Osteoblast (primary cell): ENCODE data around the gene DPP8. TPM values are rescaled to one million over a fixed set of nuclear protein-coding genes. Genes with fewer than 3 reads are reported as not detected.

Experiments
- DNase-seq: peaks from one replicate; pipeline ENCODE4 v3.0.0; 2011; ENCODE audit warnings: low spot score, mixed read lengths; ENCODE audit not compliant: insufficient read length; ENCODE audit errors: missing footprints
- H2AFZ ChIP-seq: 2 replicates; pipeline ENCODE4 v1.6.0; 2011; ENCODE audit warnings: mild to moderate bottlenecking, low read length
- H3K27ac ChIP-seq: 2 replicates; pipeline ENCODE4 v1.5.1; 2011; ENCODE audit warnings: mild to moderate bottlenecking, low read depth, low read length, moderate library complexity
- H3K27me3 ChIP-seq: 2 replicates; pipeline ENCODE4 v1.6.0; 2012; ENCODE audit warnings: mild to moderate bottlenecking, control low read depth, inconsistent platforms, low read length, moderate library complexity; ENCODE audit not compliant: insufficient read depth
- H3K36me3 ChIP-seq: 2 replicates; pipeline ENCODE4 v1.5.1; 2011; ENCODE audit warnings: mild to moderate bottlenecking, low read length, control low read depth, moderate library complexity; ENCODE audit not compliant: insufficient read depth
- H3K4me1 ChIP-seq: 2 replicates; pipeline ENCODE4 v1.5.1; 2011; ENCODE audit warnings: mild to moderate bottlenecking, low read length, control low read depth, moderate library complexity; ENCODE audit not compliant: insufficient read depth
- H3K4me2 ChIP-seq: 2 replicates; pipeline ENCODE4 v1.6.0; 2011; ENCODE audit warnings: mild to moderate bottlenecking, low read length; ENCODE audit not compliant: insufficient read depth
- H3K4me3 ChIP-seq: fragments of 200-600 bp; sonication (generic); 3 replicates; pipeline ENCODE4 v1.5.1; 2012; ENCODE audit warnings: mild to moderate bottlenecking, low read length, inconsistent platforms; ENCODE audit not compliant: insufficient read depth
- H3K79me2 ChIP-seq: 2 replicates; pipeline ENCODE4 v1.6.0; 2012; ENCODE audit warnings: mild to moderate bottlenecking, low read length, control low read depth, inconsistent platforms; ENCODE audit not compliant: insufficient read depth
- H3K9me3 ChIP-seq: 2 replicates; pipeline ENCODE4 v1.5.1; 2011; ENCODE audit warnings: low read depth, low read length, control low read depth
- H4K20me1 ChIP-seq: 2 replicates; pipeline ENCODE4 v1.6.0; 2012; ENCODE audit warnings: mild to moderate bottlenecking, low read length, control low read depth; ENCODE audit not compliant: insufficient read depth
- total RNA-seq: library from RNA; depleted of rRNA; stranded (reverse); fragments of >200 nt; gene quantifications from 2 replicates; pipeline ENCODE4 v1.2.3, GENCODE V29; 2012
- TF ChIP-seq, protein P1 (sequence below): IDR thresholded peaks from 2 replicates; pipeline ENCODE4 v1.5.1; 2011; ENCODE audit warnings: mild to moderate bottlenecking, low read depth, low read length, moderate library complexity; ENCODE audit errors: extremely low read depth

Gene DPP8
- total RNA-seq, 1 donor: 40.9 TPM

DNA sequence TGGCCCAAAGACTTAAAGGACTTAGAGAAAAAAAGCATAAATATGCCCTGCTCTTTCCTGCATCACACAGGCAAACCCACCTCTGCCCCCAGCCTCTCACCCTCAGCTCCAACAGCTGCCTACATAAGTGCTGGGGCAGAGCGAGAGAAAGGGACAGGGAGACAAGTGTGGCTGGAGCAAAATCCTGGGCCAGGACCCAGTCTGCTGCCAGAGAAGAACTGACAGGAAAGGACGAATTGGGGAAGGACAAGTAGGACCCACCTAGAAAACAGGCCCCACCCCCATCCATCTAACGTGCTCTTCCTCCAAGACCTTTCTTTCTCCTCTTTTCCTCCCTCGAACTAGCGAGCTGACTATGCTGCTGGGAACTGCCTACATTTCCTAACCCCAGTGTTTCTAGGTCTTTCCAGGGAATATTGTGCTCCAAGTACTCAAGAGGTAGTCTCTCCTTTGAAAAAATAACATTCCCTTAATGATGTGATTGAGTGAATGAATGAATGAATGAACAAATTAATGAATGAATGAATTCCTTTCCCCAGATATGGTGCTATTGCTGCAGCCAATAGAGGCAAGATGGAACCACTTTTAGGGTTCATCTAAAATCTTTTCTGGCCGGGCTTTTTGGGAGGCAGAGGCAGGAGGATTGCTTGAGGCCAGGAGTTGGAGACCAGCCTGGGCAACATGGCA lies 113.2 kb downstream of the DPP8 start:
- Histone ChIP-seq H3K27ac (no peak overlapping the region), H4K20me1 (no peaks in the 10 kb centered on the region), H3K36me3 (no peaks in the 10 kb centered on the region), H3K79me2 (no peaks in the 10 kb centered on the region), H3K4me2 (no peak overlapping the region), H3K4me1 (peaks cover 13% of the 10 kb centered on the region), H3K27me3 (no peaks in the 10 kb centered on the region), H2AFZ (no peak overlapping the region), H3K4me3 (no peak overlapping the region), H3K9me3 (no peaks in the 10 kb centered on the region)
- TF ChIP-seq, protein P1, sequence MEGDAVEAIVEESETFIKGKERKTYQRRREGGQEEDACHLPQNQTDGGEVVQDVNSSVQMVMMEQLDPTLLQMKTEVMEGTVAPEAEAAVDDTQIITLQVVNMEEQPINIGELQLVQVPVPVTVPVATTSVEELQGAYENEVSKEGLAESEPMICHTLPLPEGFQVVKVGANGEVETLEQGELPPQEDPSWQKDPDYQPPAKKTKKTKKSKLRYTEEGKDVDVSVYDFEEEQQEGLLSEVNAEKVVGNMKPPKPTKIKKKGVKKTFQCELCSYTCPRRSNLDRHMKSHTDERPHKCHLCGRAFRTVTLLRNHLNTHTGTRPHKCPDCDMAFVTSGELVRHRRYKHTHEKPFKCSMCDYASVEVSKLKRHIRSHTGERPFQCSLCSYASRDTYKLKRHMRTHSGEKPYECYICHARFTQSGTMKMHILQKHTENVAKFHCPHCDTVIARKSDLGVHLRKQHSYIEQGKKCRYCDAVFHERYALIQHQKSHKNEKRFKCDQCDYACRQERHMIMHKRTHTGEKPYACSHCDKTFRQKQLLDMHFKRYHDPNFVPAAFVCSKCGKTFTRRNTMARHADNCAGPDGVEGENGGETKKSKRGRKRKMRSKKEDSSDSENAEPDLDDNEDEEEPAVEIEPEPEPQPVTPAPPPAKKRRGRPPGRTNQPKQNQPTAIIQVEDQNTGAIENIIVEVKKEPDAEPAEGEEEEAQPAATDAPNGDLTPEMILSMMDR: no peak
- DNase-seq: peak; percentile 62

DNA sequence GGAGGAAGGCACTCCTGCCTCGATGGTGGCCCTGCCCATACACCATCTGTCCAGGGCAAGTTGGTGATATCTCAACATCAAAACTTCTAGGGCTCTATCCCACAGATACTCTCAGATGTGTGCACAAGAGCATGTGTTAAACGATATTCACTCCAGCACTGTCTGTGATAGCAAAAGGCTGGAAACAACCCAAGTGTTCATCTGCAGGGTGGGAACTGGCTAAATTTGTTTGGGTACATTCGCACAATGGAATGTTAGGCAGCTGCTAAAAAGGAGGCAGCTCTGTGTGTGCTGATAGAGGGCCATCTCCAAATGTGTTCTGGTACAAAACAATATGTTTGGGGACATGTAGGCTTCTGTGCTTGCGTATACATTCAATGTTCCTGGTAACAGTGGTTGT lies 114.5 kb downstream of the DPP8 start:
- Histone ChIP-seq H2AFZ (no peak overlapping the region), H4K20me1 (no peaks in the 10 kb centered on the region), H3K4me3 (no peak overlapping the region), H3K27me3 (no peaks in the 10 kb centered on the region), H3K9me3 (no peaks in the 10 kb centered on the region), H3K79me2 (no peaks in the 10 kb centered on the region), H3K4me1 (no peaks in the 10 kb centered on the region), H3K4me2 (no peak overlapping the region), H3K27ac (no peak overlapping the region), H3K36me3 (no peaks in the 10 kb centered on the region)
- peak; percentile 36 for DNase-seq
- TF ChIP-seq, protein P1: no peak

DNA sequence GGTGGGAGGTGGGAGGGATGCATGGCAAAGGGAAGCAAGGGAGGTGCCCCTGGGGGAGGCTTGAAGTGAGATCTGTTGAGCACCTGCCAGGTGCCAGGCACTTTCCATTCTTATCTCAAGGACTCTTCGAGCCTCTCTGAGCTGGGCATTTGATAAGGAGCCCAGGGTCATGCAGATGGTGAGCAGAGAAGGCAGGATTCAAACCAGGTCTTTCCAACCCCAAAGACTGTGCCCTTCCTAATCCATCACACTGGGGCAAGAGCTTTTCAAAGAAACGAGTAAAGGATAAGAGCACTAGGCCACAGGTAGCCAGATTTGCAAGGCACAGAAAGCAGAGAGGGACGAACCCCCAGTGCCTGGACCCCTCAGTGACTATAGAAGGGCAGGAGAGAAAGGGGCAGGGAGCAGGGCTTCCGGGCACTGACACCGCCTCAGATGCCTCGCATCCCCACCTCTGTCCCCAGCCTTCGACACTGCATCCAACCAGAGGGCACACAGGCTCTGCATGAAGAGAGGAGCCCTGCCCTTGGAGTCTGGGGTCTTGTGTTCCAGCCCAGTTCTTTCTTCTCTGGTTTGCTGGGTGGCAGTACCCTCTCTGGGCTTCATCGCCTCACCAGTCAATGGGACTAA lies 115.8 kb downstream of the DPP8 start:
- no peak for DNase-seq
- no peaks in the 10 kb centered on the region for H4K20me1 ChIP-seq
- H3K27ac ChIP-seq: no peak overlapping the region
- peaks cover 6% of the 10 kb centered on the region for H3K27me3 ChIP-seq
- H2AFZ ChIP-seq: no peak overlapping the region
- H3K4me2 ChIP-seq: no peak overlapping the region
- H3K4me3 ChIP-seq: no peak overlapping the region
- no peaks in the 10 kb centered on the region for H3K9me3 ChIP-seq
- H3K4me1 ChIP-seq: no peaks in the 10 kb centered on the region
- H3K79me2 ChIP-seq: no peaks in the 10 kb centered on the region
- H3K36me3 ChIP-seq: no peaks in the 10 kb centered on the region
- TF ChIP-seq, protein P1: no peak

DNA sequence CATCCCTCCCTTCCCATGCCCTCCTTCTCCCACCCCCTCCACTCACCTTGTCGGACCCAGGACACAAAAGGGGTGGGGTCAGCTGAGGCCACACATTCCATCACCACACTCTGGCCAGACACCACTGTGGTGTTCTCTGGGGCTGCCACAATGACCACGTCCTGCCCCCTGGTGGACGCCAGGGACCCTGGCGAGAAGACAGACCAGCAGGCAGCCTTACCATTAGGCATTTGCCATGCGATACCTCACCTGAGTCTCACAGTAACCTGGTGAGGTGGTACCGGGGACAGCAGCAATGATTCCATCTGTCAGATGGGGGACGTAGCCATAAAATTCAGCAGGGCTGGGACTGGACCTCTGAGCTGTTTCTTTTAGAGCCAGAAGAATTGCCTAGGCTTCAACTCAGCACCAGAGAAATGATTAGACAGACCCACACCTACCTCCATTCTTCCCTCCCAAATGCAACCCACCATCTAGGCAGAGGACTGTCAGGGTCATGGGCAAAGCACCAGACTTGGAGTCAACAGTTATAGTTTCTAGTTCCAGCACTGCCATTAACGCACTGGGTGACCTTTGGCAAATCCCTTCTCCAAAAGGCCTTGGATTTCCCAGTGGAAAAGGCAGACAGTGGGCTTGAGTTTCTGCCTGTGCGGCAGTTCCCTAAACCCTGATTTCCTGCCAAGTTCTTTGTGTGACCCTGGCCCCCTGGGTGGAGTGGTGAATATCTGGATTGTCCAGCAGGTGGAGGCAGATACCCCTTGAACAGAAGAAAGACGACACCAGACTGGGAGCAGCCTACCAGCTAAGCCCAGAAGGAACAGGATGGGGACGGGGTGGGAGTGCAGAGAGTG lies 116.5 kb downstream of the DPP8 start:
- H3K4me3 ChIP-seq: no peak overlapping the region
- no peak overlapping the region for H3K27ac ChIP-seq
- no peak overlapping the region for H2AFZ ChIP-seq
- H4K20me1 ChIP-seq: no peaks in the 10 kb centered on the region
- TF ChIP-seq, protein P1: peak; percentile 71
- H3K79me2 ChIP-seq: no peaks in the 10 kb centered on the region
- no peaks in the 10 kb centered on the region for H3K9me3 ChIP-seq
- no peaks in the 10 kb centered on the region for H3K36me3 ChIP-seq
- H3K4me1 ChIP-seq: no peaks in the 10 kb centered on the region
- peak; percentile 99 for DNase-seq
- H3K4me2 ChIP-seq: no peak overlapping the region
- peaks cover 8% of the 10 kb centered on the region for H3K27me3 ChIP-seq
